ENCODE measurements around the gene CDH4. TPM values are rescaled to one million over a fixed set of nuclear protein-coding genes. Genes with fewer than 3 reads are reported as not detected.

Gene CDH4
- total RNA-seq, 2 donors from 2014 or later: 0.07 to 0.94 TPM

- no peak overlapping the region for H3K27ac ChIP-seq
- DNase-seq (ENCODE audit: low spot score): no peak
- peaks cover 0 to 5% of the 10 kb centered on the region in 2 donors for H3K4me1 ChIP-seq
- H3K36me3 ChIP-seq: no peaks in the 10 kb centered on the region
- TF ChIP-seq CTCF (IDR thresholded peaks at IDR 0.05): no peak
- H3K9me3 ChIP-seq: no peaks in the 10 kb centered on the region
- no peaks in the 10 kb centered on the region for H3K27me3 ChIP-seq
- no peak overlapping the region for H3K4me3 ChIP-seq
These were observed 58.9 kb downstream of the CDH4 start for GRCh38 chr20:61310954-61311353.

- no peak for TF ChIP-seq CTCF (IDR thresholded peaks at IDR 0.05)
- Histone ChIP-seq H3K36me3 (no peaks in the 10 kb centered on the region), H3K9me3 (no peaks in the 10 kb centered on the region), H3K27ac (no peak overlapping the region), H3K27me3 (no peaks in the 10 kb centered on the region), H3K4me3 (no peak overlapping the region), H3K4me1 (peaks cover 0 to 5% of the 10 kb centered on the region in 2 donors)
- DNase-seq (ENCODE audit: low spot score): no peak
These were observed 59.8 kb downstream of the CDH4 start for GRCh38 chr20:61311656-61312387.

GRCh38 chr20:61312925-61313324, 60.9 kb downstream of the CDH4 start:
- Histone ChIP-seq H3K27me3 (no peaks in the 10 kb centered on the region), H3K9me3 (no peaks in the 10 kb centered on the region), H3K36me3 (no peaks in the 10 kb centered on the region), H3K4me1 (no peaks in the 10 kb centered on the region), H3K4me3 (no peak overlapping the region), H3K27ac (no peak overlapping the region)
- no peak for TF ChIP-seq CTCF (IDR thresholded peaks at IDR 0.05)
- no peak for DNase-seq (ENCODE audit: low spot score)

- no peak overlapping the region for H3K4me3 ChIP-seq
- DNase-seq (ENCODE audit: low spot score): no peak
- H3K27me3 ChIP-seq: no peaks in the 10 kb centered on the region
- H3K4me1 ChIP-seq: no peaks in the 10 kb centered on the region
- TF ChIP-seq CTCF (IDR thresholded peaks at IDR 0.05): no peak
- no peaks in the 10 kb centered on the region for H3K9me3 ChIP-seq
- H3K27ac ChIP-seq: no peak overlapping the region
- H3K36me3 ChIP-seq: no peaks in the 10 kb centered on the region
These were observed 61.3 kb downstream of the CDH4 start for GRCh38 chr20:61313396-61313795.

- Histone ChIP-seq H3K4me1 (no peaks in the 10 kb centered on the region), H3K4me3 (no peak overlapping the region), H3K27ac (no peak overlapping the region), H3K36me3 (no peaks in the 10 kb centered on the region), H3K9me3 (no peaks in the 10 kb centered on the region), H3K27me3 (no peaks in the 10 kb centered on the region)
- no peak for DNase-seq (ENCODE audit: low spot score)
- no peak for TF ChIP-seq CTCF (IDR thresholded peaks at IDR 0.05)
These were observed 62.4 kb downstream of the CDH4 start for GRCh38 chr20:61314326-61315010.
